ENCODE data around the gene LAGE3.
A peak's percentile ranks its signal among the peaks of the same experiment; 100 is the strongest.

The LAGE3 gene

DNA sequence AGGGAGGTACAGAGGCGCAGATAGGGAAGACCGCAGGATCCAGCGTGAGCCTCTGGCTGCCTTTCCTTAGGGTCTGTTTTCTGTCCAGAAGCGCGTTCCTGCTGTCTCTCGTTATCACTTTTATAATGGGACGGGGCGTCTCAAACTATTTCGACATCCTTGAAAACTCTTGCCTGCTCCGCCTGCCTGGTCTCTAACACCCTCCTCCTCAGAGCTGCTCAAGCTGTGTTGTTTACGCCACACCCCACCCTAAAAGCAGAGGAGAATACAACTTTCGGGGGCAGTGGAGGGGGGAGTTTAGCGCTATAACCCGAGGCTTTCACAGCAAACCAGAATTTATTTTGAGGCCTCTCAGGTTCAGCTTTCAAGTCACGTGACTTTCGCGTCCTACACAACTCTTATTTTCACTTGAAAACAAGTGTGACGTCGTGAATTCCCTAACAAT lies 37.6 kb upstream of the LAGE3 start:
- in situ Hi-C loops (cut with HindIII; ENCODE audit: low sequenced_read_pairs): no loop called here
- DNase-seq (ENCODE audit: low read depth): peak; percentile 28
- H3K4me3 ChIP-seq (ENCODE audit: low read depth, low read length): peak overlapping the region; percentile 36
- TF ChIP-seq, protein P1, sequence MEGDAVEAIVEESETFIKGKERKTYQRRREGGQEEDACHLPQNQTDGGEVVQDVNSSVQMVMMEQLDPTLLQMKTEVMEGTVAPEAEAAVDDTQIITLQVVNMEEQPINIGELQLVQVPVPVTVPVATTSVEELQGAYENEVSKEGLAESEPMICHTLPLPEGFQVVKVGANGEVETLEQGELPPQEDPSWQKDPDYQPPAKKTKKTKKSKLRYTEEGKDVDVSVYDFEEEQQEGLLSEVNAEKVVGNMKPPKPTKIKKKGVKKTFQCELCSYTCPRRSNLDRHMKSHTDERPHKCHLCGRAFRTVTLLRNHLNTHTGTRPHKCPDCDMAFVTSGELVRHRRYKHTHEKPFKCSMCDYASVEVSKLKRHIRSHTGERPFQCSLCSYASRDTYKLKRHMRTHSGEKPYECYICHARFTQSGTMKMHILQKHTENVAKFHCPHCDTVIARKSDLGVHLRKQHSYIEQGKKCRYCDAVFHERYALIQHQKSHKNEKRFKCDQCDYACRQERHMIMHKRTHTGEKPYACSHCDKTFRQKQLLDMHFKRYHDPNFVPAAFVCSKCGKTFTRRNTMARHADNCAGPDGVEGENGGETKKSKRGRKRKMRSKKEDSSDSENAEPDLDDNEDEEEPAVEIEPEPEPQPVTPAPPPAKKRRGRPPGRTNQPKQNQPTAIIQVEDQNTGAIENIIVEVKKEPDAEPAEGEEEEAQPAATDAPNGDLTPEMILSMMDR (IDR thresholded peaks at IDR 0.05; ENCODE audit: low read depth, low read length, missing control alignments): no peak

DNA sequence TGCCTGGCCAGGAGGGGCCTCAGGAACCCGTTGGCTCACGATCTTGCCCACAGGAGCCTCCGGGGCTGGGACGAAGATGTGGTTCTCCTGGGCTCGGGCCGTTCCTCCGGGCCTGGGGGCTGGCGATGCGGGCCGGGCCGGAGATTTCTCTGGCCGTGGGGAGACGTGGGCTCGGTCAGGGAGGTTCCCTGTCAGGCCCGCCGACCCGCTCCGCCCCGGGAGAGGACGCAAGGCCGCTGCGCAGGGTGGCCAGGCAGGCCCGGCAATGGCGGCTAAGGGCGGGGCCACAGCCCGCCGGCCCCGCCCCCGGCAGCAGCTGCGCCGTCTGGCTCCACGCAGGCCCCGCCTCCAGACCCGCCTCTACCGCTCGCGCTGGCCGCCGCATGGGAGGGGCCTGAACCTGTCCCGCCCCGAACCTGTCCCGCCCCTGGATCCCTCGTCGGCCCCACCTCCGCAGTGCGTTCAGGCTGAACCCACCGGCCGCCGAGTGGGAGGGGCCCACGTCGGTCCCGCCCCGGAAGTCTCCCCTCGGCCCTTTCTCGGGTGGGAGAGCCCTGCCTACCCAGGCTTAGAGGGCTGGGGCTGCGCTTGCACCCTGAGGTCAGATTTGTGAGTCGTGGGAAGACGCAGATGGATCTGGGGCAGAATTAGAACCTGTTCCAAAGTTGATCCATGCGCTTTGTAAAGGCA lies 37.0 kb upstream of the LAGE3 start, which contains the start of gene FAM3A:
Gene FAM3A (minus strand): TSS at position 267 of the 690 bp plus-strand sequence. CDS start 460 bp downstream, outside the sequence.
- in situ Hi-C loops (cut with HindIII; ENCODE audit: low sequenced_read_pairs): no loop called here

DNA sequence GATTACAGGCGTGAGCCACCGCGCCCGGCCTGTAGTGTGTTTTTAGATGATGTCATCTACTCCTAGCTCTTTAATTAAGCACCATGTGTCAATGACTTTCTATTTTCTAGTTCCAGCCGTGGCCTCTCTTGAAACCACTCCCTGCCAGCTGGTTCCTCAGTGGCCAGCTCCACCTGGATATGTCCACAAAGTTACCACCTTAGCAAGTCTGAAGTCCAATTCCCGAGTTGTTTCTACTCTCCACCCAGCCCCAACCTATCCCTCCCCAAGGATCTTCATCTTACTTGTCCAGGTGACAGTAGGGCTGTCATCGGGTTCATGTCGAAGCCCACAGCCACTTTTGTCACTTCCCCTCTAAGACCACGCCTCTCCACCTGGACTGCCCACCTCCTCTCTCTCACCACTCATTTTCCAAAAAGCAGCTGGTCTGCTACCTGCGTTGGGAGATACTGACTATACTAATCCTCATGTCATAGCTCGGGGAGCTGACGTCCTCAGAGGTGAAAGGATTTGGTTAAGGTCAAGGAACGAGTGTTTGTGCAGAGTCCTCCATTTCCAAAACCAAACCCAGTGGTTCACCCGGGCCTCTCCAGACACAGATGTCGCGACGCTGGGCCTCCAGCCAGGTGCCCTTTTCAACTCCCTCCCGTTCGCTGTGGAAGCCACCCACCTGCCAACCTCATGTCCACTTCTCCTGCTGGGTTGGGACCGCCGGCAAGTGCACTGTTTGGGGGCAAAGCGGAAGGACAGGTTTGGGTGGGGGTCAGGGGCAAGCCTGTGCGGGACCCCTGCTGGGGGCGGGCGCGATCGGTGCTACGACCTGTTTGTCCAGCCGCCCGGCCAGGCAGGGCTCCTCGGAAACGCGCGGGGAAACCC lies 36.2 kb upstream of the LAGE3 start:
- in situ Hi-C loops (cut with HindIII; ENCODE audit: low sequenced_read_pairs): no loop called here
- TF ChIP-seq, protein P1 (IDR thresholded peaks at IDR 0.05; ENCODE audit: low read depth, low read length, missing control alignments): no peak
- H3K4me3 ChIP-seq (ENCODE audit: low read depth, low read length): peak overlapping the region; percentile 59
- no peak for DNase-seq (ENCODE audit: low read depth)

More for the DNA sequence above, 37.0 kb upstream of the LAGE3 start, which contains the start of gene FAM3A:
- peak; percentile 55 for DNase-seq (ENCODE audit: low read depth)
- H3K4me3 ChIP-seq (ENCODE audit: low read depth, low read length): peak within 1 kb of the TSS; percentile 59
- TF ChIP-seq, protein P1 (IDR thresholded peaks at IDR 0.05; ENCODE audit: low read depth, low read length, missing control alignments): no peak

DNA sequence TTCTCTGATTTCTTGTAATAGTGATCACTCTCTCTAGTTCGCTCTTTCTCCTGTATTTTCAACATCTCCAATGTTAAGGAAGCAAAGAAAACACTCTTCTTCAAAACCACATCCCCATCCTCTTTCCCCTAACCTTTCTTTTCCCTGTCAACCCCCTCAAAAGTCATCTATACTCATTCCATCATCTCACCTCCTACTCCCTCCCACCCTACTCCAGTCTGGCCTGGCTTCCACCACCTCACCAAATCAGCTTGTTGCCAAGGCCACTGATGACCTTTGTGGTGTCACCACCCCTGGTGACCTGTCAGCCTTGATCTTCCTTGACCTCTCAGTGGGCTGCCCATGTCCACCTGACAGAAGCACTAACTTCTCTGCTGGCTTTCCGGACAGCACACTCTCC lies 34.6 kb upstream of the LAGE3 start:
- H3K4me3 ChIP-seq (ENCODE audit: low read depth, low read length): no peak overlapping the region
- in situ Hi-C loops (cut with HindIII; ENCODE audit: low sequenced_read_pairs): no loop called here
- DNase-seq (ENCODE audit: low read depth): no peak
- TF ChIP-seq, protein P1 (IDR thresholded peaks at IDR 0.05; ENCODE audit: low read depth, low read length, missing control alignments): no peak

DNA sequence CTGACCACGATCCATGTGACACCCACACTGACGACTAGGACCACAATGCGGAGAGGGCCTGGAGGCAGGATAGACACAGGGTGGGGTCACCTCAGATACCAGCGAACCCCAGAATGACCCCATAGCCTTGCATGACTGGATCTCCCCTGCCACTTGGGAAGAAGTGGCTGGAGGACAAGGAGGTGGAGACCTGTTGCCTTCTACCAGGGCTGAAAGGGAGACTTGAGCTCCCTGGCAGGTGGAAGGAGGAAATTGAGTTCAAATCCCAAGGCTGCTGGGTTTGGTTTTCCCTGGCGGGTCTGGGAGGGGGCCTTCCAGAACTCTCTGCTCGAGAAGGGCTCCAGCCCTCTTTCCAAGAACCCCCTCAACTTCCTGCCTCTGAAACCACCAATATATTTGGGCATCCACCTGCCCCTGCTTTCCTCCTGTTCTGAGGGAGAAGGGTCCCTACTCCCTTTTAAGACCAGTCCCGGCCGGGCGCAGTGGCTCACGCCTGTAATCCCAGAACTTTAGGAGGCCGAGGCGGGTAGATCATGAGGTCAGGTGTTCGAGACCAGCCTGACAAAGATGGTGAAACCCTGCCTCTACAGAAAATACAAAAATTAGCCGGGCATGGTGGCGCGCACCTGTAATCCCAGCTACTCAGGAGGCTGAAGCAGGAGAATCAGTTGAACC lies 33.9 kb upstream of the LAGE3 start:
- in situ Hi-C loops (cut with HindIII; ENCODE audit: low sequenced_read_pairs): no loop called here
- TF ChIP-seq, protein P1 (IDR thresholded peaks at IDR 0.05; ENCODE audit: low read depth, low read length, missing control alignments): no peak
- no peak overlapping the region for H3K4me3 ChIP-seq (ENCODE audit: low read depth, low read length)
- no peak for DNase-seq (ENCODE audit: low read depth)

DNA sequence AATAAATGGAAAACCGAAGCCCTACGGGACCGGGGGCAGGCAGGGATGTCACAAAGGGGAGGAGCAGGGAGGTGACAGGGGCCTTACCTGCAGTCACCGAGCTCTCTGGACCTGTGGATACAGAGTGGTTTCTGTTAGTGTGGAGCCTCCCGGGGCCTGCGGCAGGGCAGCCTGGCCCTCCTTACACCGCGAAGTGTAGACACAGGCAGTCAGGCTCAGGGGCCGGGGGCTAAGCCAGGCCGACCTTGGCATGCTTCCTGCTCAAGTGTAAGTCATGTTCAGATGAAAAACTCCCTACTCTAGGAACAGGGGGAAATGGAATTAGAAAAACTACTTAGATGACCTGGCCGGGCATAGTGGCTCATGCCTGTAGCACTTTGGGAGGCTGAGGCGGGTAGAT lies 32.7 kb upstream of the LAGE3 start:
- TF ChIP-seq, protein P1 (IDR thresholded peaks at IDR 0.05; ENCODE audit: low read depth, low read length, missing control alignments): no peak
- in situ Hi-C loops (cut with HindIII; ENCODE audit: low sequenced_read_pairs): no loop called here
- DNase-seq (ENCODE audit: low read depth): no peak
- no peak overlapping the region for H3K4me3 ChIP-seq (ENCODE audit: low read depth, low read length)

Data from astrocyte of the cerebellum (primary cell).